IPS-18c (cell line): ENCODE measurements around the gene TMEM98.
"Not testable (repeated sequence)": the region's sequence is repeated elsewhere in the genome, so short reads cannot be mapped to it uniquely, and the experiment has no call there.

ENCODE experiments used
- H3K4me3 ChIP-seq: 2 replicates; pipeline ENCODE4 v1.7.0; 2013; ENCODE audit warnings: low read depth, mild to moderate bottlenecking, low read length, moderate library complexity; ENCODE audit not compliant: insufficient read depth
- H3K9me3 ChIP-seq: one replicate; pipeline ENCODE4 v1.6.1; 2013; ENCODE audit warnings: mild to moderate bottlenecking, low read length, moderate library complexity; ENCODE audit not compliant: control insufficient read depth, insufficient read depth

TMEM98 gene

GRCh38 chr17:32931686-32932085, 3.7 kb downstream of the TMEM98 start:
- no peaks in the 10 kb centered on the region for H3K9me3 ChIP-seq

GRCh38 chr17:32933881-32934280, 5.9 kb downstream of the TMEM98 start:
- Histone ChIP-seq H3K9me3 (no peaks in the 10 kb centered on the region), H3K4me3 (no peak overlapping the region)

More at GRCh38 chr17:32931686-32932085, 3.7 kb downstream of the TMEM98 start:
- H3K4me3 ChIP-seq = no peak overlapping the region

- no peaks in the 10 kb centered on the region for H3K9me3 ChIP-seq
Measured at GRCh38 chr17:32935726-32936125, 7.8 kb downstream of the TMEM98 start.

GRCh38 chr17:32936186-32936893, 8.4 kb downstream of the TMEM98 start:
- Histone ChIP-seq H3K9me3 (no peaks in the 10 kb centered on the region), H3K4me3 (no peak overlapping the region)

More at GRCh38 chr17:32935726-32936125, 7.8 kb downstream of the TMEM98 start:
- H3K4me3 ChIP-seq = no peak overlapping the region

- no peaks in the 10 kb centered on the region for H3K9me3 ChIP-seq
- no peak overlapping the region for H3K4me3 ChIP-seq
Measured at GRCh38 chr17:32936894-32937500, 9.0 kb downstream of the TMEM98 start.

GRCh38 chr17:32940706-32941390, 12.9 kb downstream of the TMEM98 start:
- Histone ChIP-seq H3K9me3 (no peaks in the 10 kb centered on the region), H3K4me3 (no peak overlapping the region)

GRCh38 chr17:32941419-32942032, 13.6 kb downstream of the TMEM98 start:
- H3K9me3 ChIP-seq = no peaks in the 10 kb centered on the region
- no peak overlapping the region for H3K4me3 ChIP-seq

GRCh38 chr17:32943206-32943605, 15.3 kb downstream of the TMEM98 start:
- no peak overlapping the region for H3K4me3 ChIP-seq
- H3K9me3 ChIP-seq = no peaks in the 10 kb centered on the region

- Histone ChIP-seq H3K4me3 (no peak overlapping the region), H3K9me3 (no peaks in the 10 kb centered on the region)
Measured at GRCh38 chr17:32943647-32944191, 15.8 kb downstream of the TMEM98 start.

GRCh38 chr17:32944248-32945020, 16.5 kb downstream of the TMEM98 start:
- Histone ChIP-seq H3K9me3 (no peaks in the 10 kb centered on the region), H3K4me3 (no peak overlapping the region)

GRCh38 chr17:32946375-32947135, 18.6 kb downstream of the TMEM98 start:
- no peak overlapping the region for H3K4me3 ChIP-seq
- no peaks in the 10 kb centered on the region for H3K9me3 ChIP-seq

- H3K9me3 ChIP-seq = no peaks in the 10 kb centered on the region
- no peak overlapping the region for H3K4me3 ChIP-seq
Measured at GRCh38 chr17:32947736-32948135, 19.8 kb downstream of the TMEM98 start.

GRCh38 chr17:32949181-32949580, 21.2 kb downstream of the TMEM98 start:
- no peak overlapping the region for H3K4me3 ChIP-seq
- H3K9me3 ChIP-seq = no peaks in the 10 kb centered on the region

GRCh38 chr17:32952491-32952890, 24.5 kb downstream of the TMEM98 start:
- H3K4me3 ChIP-seq = not testable (repeated sequence)

GRCh38 chr17:32953045-32953444, 25.1 kb downstream of the TMEM98 start:
- Histone ChIP-seq H3K4me3 (no peak overlapping the region), H3K9me3 (no peaks in the 10 kb centered on the region)

More at GRCh38 chr17:32952491-32952890, 24.5 kb downstream of the TMEM98 start:
- not testable (repeated sequence) for H3K9me3 ChIP-seq

- Histone ChIP-seq H3K4me3 (no peak overlapping the region), H3K9me3 (no peaks in the 10 kb centered on the region)
Measured at GRCh38 chr17:32953857-32954256, 25.9 kb downstream of the TMEM98 start.
